ENCODE data around the gene CRYGD. TPM values are rescaled to one million over a fixed set of nuclear protein-coding genes. Genes with fewer than 3 reads are reported as not detected.

The CRYGD gene
- total and polyA plus RNA-seq, 2 of the 13 experiments (the other 11 are each of a cell fraction or from before 2014, with no cell fraction given): not detected

- Histone ChIP-seq H3K4me1 (ENCODE audit: insufficient read depth, low read length) (peaks cover 23% of the 10 kb centered on the region), H3K36me3 (replicated peaks in 1 of 2; ENCODE audit: control insufficient read depth in 1 of 2, insufficient read depth in 2 of 2, low read length in 2 of 2) (no peaks in the 10 kb centered on the region), H3K27me3 (ENCODE audit: control insufficient read depth in 1 of 2, insufficient read depth in 2 of 2, low read length in 2 of 2) (peaks cover 0 to 4% of the 10 kb centered on the region in 2 experiments; a peak in 1 of 5 replicates), H3K9me3 (ENCODE audit: low read length) (no peaks in the 10 kb centered on the region), H2AFZ (ENCODE audit: low read length) (no peak overlapping the region), H3K27ac (ENCODE audit: extremely low read length, insufficient read depth, low read length) (no peak overlapping the region), H3K9ac (ENCODE audit: insufficient read depth, low read depth, low read length) (no peak overlapping the region), H3K4me2 (ENCODE audit: low read depth, low read length) (no peak overlapping the region), H3K79me2 (ENCODE audit: insufficient read depth, low read length) (no peaks in the 10 kb centered on the region), H3K4me3 (replicated peaks in 1 of 3; ENCODE audit: insufficient read depth in 1 of 3, low read depth in 2 of 3, low read length in 3 of 3) (no peak overlapping the region), H4K20me1 (ENCODE audit: insufficient read depth, low read length) (no peaks in the 10 kb centered on the region)
- in situ Hi-C loops (cut with HindIII; ENCODE audit: extremely low pct_ligation_motif_present, low pct_unique_long_range_greater_than_20kb): no loop called here
- DNase-seq (ENCODE audit: low spot score) (no peak), FAIRE-seq (no peak), ATAC-seq (no peak)
- TF ChIP-seq ZBTB39 (CRISPR knock-in tag; IDR thresholded peaks at IDR 0.05): no peak
- no peak for TF ChIP-seq ZNF552 (CRISPR knock-in tag; IDR thresholded peaks at IDR 0.05; ENCODE audit: borderline replicate concordance)
- TF ChIP-seq MED8 (CRISPR knock-in tag; IDR thresholded peaks at IDR 0.05; ENCODE audit: insufficient replicate concordance): no peak
- TF ChIP-seq ZNF766 (CRISPR knock-in tag; IDR thresholded peaks at IDR 0.05; ENCODE audit: borderline replicate concordance): no peak
- TF ChIP-seq YEATS4 (CRISPR knock-in tag; IDR thresholded peaks at IDR 0.05; ENCODE audit: borderline replicate concordance): no peak
- TF ChIP-seq U2AF1 (optimal IDR thresholded peaks at IDR 0.05; ENCODE audit: low read depth, low read length): no peak
- TF ChIP-seq SMAD3 (CRISPR knock-in tag; IDR thresholded peaks at IDR 0.05): no peak
- TF ChIP-seq ZUFSP (CRISPR knock-in tag; IDR thresholded peaks at IDR 0.05; ENCODE audit: borderline replicate concordance): no peak
- no peak for TF ChIP-seq ZNF749 (CRISPR knock-in tag; IDR thresholded peaks at IDR 0.05; ENCODE audit: borderline replicate concordance)
- no peak for TF ChIP-seq ZNF746 (CRISPR knock-in tag; IDR thresholded peaks at IDR 0.05)
- TF ChIP-seq ZNF501 (CRISPR knock-in tag; IDR thresholded peaks at IDR 0.05): no peak
- TF ChIP-seq ZNF224 (CRISPR knock-in tag; IDR thresholded peaks at IDR 0.05): no peak
- no peak for TF ChIP-seq ZBTB42 (CRISPR knock-in tag; IDR thresholded peaks at IDR 0.05)
- no peak for TF ChIP-seq TRIM24 (CRISPR knock-in tag; IDR thresholded peaks at IDR 0.05)
- no peak for TF ChIP-seq RFXAP (CRISPR knock-in tag; IDR thresholded peaks at IDR 0.05; ENCODE audit: borderline replicate concordance)
- 94% methylated on average over 3 of the region's 3 CpGs for WGBS (ENCODE audit: low lambda C conversion rate)
- ChIA-PET CTCF (ENCODE audit: low intra/inter-chr PET ratio, low total read pairs) (no interaction called here), POLR2A (no interaction called here)
- BruUV-seq (replicated peaks): no TSS peak
- intact Hi-C loops (cut with micrococcal nuclease; ENCODE audit: unreplicated experiment): no loop called here
Observed at GRCh38 chr2:208118918-208119317, 5.4 kb downstream of the CRYGD start.

All from HepG2 (cell line).